HPDE6-E6E7 (cell line): ENCODE measurements around the gene SUSD1.
"Not testable (repeated sequence)": the region's sequence is repeated elsewhere in the genome, so short reads cannot be mapped to it uniquely, and the experiment has no call there.

Experiments used
- DNase-seq: peaks from one replicate; pipeline ENCODE4 v3.0.0; 2011; ENCODE audit warnings: missing footprints; ENCODE audit errors: extremely low spot score

SUSD1 gene

GRCh38 chr9:112173489-112174221, 1.4 kb downstream of the SUSD1 start:
- DNase-seq, result no peak

GRCh38 chr9:112170968-112171367, 4.1 kb downstream of the SUSD1 start:
- no peak for DNase-seq

GRCh38 chr9:112170235-112170634, 4.9 kb downstream of the SUSD1 start:
- peak; percentile 86 for DNase-seq

- DNase-seq, result peak; percentile 73
These were observed 5.7 kb downstream of the SUSD1 start for GRCh38 chr9:112169368-112169767.

- no peak for DNase-seq
These were observed 6.9 kb downstream of the SUSD1 start for GRCh38 chr9:112168197-112168596.

- DNase-seq, result peak; percentile 72
These were observed 8.6 kb downstream of the SUSD1 start for GRCh38 chr9:112166176-112167140.

GRCh38 chr9:112162621-112163413, 12.3 kb downstream of the SUSD1 start:
- DNase-seq, result no peak

- no peak for DNase-seq
These were observed 15.3 kb downstream of the SUSD1 start for GRCh38 chr9:112159781-112160180.

GRCh38 chr9:112158656-112159367, 16.3 kb downstream of the SUSD1 start:
- DNase-seq, result no peak

- DNase-seq, result no peak
These were observed 17.1 kb downstream of the SUSD1 start for GRCh38 chr9:112157961-112158360.

- no peak for DNase-seq
These were observed 18.0 kb downstream of the SUSD1 start for GRCh38 chr9:112157087-112157486.

GRCh38 chr9:112149211-112149610, 25.9 kb downstream of the SUSD1 start:
- DNase-seq, result no peak

GRCh38 chr9:112145886-112146285, 29.2 kb downstream of the SUSD1 start:
- DNase-seq, result no peak

GRCh38 chr9:112144807-112145206, 30.3 kb downstream of the SUSD1 start:
- DNase-seq, result no peak

- no peak for DNase-seq
These were observed 32.7 kb downstream of the SUSD1 start for GRCh38 chr9:112142420-112142819.

GRCh38 chr9:112140936-112141335, 34.2 kb downstream of the SUSD1 start:
- no peak for DNase-seq

- DNase-seq, result no peak
These were observed 38.0 kb downstream of the SUSD1 start for GRCh38 chr9:112137066-112137465.

- DNase-seq, result no peak
These were observed 39.4 kb downstream of the SUSD1 start for GRCh38 chr9:112135706-112136105.

- not testable (repeated sequence) for DNase-seq
These were observed 41.3 kb downstream of the SUSD1 start for GRCh38 chr9:112133806-112134205.

GRCh38 chr9:112132356-112132755, 42.7 kb downstream of the SUSD1 start:
- no peak for DNase-seq

- DNase-seq, result no peak
These were observed 44.1 kb downstream of the SUSD1 start for GRCh38 chr9:112130997-112131396.
